ENCODE data around the gene KCNE4. TPM values are rescaled to one million over a fixed set of nuclear protein-coding genes. Genes with fewer than 3 reads are reported as not detected.

Gene KCNE4
- total and polyA plus RNA-seq, 9 donors: 2.8 to 8.0 (median 6.4) TPM

DNA sequence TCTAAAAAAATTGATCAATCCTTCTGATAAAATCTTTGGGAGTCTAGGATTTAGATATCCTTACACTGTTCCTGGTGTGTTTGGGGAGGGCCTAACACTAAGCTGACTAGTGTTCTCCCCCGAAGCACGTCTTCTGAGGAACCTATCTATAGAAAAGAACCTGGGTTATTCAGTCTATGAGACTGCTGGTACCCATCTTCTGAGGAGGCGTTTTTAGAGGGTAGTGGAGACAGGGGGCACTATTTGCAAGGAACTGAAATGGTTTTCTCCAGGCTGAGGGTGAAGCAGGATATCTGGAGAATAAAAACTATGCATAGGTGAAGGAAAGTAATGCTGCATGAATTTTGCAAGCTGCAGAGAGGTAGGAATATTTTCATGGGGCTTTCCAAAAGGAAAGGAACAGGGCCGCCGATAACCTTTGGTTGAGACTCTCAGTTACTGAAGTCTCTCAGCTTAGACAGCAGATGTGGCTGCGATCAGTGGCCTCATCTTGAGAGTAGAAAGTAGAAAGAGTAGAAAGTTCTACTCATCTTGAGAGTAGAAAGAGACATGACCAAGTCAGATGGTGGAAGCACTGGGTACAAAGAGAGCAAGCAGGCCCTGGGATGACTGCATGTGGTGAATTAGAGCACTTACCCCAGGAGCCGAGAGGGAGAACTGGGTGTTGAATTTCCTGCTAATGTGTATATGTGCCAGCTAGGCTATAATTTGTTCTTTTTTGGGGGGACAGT lies 31.8 kb upstream of the KCNE4 start:
- no peak overlapping the region for H3K4me3 ChIP-seq (ENCODE audit: low read length)
- no peaks in the 10 kb centered on the region for H3K36me3 ChIP-seq (ENCODE audit: control insufficient read depth, insufficient read depth, low read length)
- no peaks in the 10 kb centered on the region for H3K27me3 ChIP-seq (ENCODE audit: control insufficient read depth, insufficient read depth, low read length)
- no peaks in the 10 kb centered on the region for H3K9me3 ChIP-seq (replicated peaks; ENCODE audit: control insufficient read depth, low read depth, low read length)
- H3K27ac ChIP-seq (ENCODE audit: low read length): no peak overlapping the region
- no peaks in the 10 kb centered on the region for H3K4me1 ChIP-seq (ENCODE audit: control insufficient read depth, insufficient read depth, low read length)
- DNase-seq: no peak
- 90% methylated on average over 4 of the region's 7 CpGs for WGBS (ENCODE audit: insufficient coverage)

DNA sequence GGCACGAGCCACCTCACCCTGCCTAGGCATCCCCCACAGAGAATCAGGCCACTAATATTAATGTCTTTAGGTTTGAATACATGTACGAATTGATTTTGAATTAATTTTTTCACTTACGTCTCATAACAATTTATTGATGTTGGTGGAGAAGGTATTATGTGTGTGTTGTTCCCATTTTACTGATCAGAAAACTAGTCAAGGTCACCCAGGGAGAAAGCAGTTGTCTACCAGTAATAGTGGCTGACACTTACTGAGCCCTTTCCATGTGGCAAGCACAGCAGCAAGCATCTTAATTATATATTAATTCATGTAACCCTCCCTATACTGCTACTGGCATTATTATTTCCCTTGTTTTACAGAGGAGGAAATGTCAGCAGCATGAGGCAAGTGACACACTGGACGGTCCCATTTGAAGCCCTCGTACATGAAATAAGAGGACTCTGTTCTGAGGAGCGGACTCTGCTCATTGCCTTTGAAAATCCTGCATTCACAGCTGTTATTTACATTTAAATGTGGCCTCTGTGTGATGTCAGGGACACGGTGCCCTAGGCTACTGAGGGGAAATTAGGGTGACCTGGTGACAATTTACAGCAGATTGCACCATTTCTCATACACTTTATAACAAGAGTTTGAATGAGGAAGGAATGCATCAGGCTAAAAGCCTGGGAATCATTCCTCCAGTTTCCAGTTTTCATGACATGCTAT lies 30.9 kb upstream of the KCNE4 start:
- H3K4me1 ChIP-seq (ENCODE audit: control insufficient read depth, insufficient read depth, low read length): no peaks in the 10 kb centered on the region

DNA sequence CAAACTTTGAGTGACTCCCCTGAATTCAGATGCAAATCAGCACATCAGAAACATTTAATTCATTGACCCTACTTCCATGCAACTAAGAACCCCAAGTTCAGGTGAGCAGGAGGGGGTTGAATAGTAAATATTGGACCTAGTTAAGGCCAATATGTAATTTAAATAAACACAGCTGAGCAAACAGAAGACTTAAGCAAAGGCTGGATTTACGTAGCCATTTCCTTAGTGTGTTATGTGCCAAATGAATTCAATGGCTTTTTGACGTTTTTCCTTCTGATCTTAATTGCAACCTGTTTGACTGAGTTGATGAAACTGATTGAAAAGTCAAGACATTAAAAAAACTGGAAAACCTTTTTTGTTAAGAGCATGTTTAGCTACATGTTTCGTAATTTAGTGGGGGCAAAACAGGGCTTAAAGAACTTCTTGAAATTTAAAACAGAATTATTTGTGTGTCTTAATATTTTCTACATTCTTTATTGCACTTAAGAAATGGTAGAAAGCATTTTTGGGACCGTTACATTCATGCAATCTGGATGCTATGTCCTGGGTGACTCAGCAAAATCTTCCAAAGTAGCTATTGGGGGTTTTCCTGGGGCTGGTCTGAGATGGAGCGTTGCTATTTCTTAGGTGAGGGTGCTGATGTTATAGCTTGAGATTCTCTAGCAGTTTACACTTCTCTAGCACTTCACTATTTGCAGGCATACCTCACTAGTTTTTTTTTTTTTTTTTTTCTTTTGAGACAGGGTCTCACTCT lies 25.5 kb upstream of the KCNE4 start:
- H3K4me1 ChIP-seq (ENCODE audit: control insufficient read depth, insufficient read depth, low read length): no peaks in the 10 kb centered on the region
- no peaks in the 10 kb centered on the region for H3K9me3 ChIP-seq (replicated peaks; ENCODE audit: control insufficient read depth, low read depth, low read length)
- no peak overlapping the region for H3K27ac ChIP-seq (ENCODE audit: low read length)
- no peak overlapping the region for H3K4me3 ChIP-seq (ENCODE audit: low read length)
- no peaks in the 10 kb centered on the region for H3K36me3 ChIP-seq (ENCODE audit: control insufficient read depth, insufficient read depth, low read length)
- WGBS (ENCODE audit: insufficient coverage): no CpG with 5 or more reads among the region's 5 CpGs
- no peak for DNase-seq
- no peaks in the 10 kb centered on the region for H3K27me3 ChIP-seq (ENCODE audit: control insufficient read depth, insufficient read depth, low read length)

More for the DNA sequence above, 30.9 kb upstream of the KCNE4 start:
- no peaks in the 10 kb centered on the region for H3K9me3 ChIP-seq (replicated peaks; ENCODE audit: control insufficient read depth, low read depth, low read length)
- no peaks in the 10 kb centered on the region for H3K27me3 ChIP-seq (ENCODE audit: control insufficient read depth, insufficient read depth, low read length)
- no peak overlapping the region for H3K4me3 ChIP-seq (ENCODE audit: low read length)
- H3K36me3 ChIP-seq (ENCODE audit: control insufficient read depth, insufficient read depth, low read length): no peaks in the 10 kb centered on the region
- DNase-seq: no peak
- WGBS (ENCODE audit: insufficient coverage): 80% methylated on average over 1 of the region's 7 CpGs
- no peak overlapping the region for H3K27ac ChIP-seq (ENCODE audit: low read length)

DNA sequence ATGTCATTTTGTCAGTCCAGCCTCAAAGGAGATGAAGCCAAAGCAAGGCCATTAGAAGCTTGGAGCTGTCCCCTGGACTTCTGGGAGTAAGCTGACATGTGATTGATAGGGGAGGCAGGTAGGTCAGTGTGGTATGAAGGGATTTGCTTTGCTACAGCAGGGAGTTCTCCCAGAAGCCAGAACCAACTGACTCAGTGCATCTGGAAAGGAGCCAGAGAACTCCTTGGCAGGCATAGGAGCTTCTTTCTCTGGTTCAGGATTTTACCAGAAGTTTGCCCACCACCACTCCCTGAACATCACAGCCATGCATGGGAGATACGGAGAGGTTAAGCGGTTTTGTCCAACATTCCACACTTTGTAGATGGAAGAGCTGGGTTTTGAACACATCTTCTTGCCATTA lies 24.5 kb upstream of the KCNE4 start:
- Histone ChIP-seq H3K9me3 (replicated peaks; ENCODE audit: control insufficient read depth, low read depth, low read length) (peaks cover 8% of the 10 kb centered on the region), H3K36me3 (ENCODE audit: control insufficient read depth, insufficient read depth, low read length) (no peaks in the 10 kb centered on the region), H3K27me3 (ENCODE audit: control insufficient read depth, insufficient read depth, low read length) (no peaks in the 10 kb centered on the region), H3K4me1 (ENCODE audit: control insufficient read depth, insufficient read depth, low read length) (no peaks in the 10 kb centered on the region), H3K27ac (ENCODE audit: low read length) (no peak overlapping the region), H3K4me3 (ENCODE audit: low read length) (no peak overlapping the region)
- no peak for DNase-seq
- WGBS (ENCODE audit: insufficient coverage): no CpG with 5 or more reads among the region's 2 CpGs

DNA sequence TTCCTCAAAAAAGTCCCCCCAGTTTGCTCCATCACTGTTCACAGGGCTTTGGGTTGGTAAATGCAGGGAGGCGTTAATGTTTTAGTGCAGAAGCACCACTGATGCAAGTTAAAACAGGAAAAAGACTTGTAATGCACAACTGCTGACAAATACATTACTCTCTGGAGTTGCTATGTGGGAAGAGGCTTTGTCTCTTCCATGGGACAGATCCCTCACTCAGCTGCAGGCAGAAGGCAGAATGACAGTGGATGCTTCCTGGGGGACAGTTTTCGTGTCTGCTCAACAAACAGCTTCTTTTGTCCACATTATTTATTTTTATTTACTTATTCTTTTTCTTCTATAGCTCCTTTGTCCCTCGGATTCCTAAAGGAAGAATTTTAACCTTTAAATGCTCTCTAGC lies 22.7 kb upstream of the KCNE4 start:
- WGBS (ENCODE audit: insufficient coverage): no CpG with 5 or more reads among the region's 3 CpGs
- no peaks in the 10 kb centered on the region for H3K36me3 ChIP-seq (ENCODE audit: control insufficient read depth, insufficient read depth, low read length)
- DNase-seq: no peak
- H3K4me1 ChIP-seq (ENCODE audit: control insufficient read depth, insufficient read depth, low read length): no peaks in the 10 kb centered on the region
- no peak overlapping the region for H3K27ac ChIP-seq (ENCODE audit: low read length)
- peaks cover 8% of the 10 kb centered on the region for H3K9me3 ChIP-seq (replicated peaks; ENCODE audit: control insufficient read depth, low read depth, low read length)
- no peaks in the 10 kb centered on the region for H3K27me3 ChIP-seq (ENCODE audit: control insufficient read depth, insufficient read depth, low read length)
- no peak overlapping the region for H3K4me3 ChIP-seq (ENCODE audit: low read length)

DNA sequence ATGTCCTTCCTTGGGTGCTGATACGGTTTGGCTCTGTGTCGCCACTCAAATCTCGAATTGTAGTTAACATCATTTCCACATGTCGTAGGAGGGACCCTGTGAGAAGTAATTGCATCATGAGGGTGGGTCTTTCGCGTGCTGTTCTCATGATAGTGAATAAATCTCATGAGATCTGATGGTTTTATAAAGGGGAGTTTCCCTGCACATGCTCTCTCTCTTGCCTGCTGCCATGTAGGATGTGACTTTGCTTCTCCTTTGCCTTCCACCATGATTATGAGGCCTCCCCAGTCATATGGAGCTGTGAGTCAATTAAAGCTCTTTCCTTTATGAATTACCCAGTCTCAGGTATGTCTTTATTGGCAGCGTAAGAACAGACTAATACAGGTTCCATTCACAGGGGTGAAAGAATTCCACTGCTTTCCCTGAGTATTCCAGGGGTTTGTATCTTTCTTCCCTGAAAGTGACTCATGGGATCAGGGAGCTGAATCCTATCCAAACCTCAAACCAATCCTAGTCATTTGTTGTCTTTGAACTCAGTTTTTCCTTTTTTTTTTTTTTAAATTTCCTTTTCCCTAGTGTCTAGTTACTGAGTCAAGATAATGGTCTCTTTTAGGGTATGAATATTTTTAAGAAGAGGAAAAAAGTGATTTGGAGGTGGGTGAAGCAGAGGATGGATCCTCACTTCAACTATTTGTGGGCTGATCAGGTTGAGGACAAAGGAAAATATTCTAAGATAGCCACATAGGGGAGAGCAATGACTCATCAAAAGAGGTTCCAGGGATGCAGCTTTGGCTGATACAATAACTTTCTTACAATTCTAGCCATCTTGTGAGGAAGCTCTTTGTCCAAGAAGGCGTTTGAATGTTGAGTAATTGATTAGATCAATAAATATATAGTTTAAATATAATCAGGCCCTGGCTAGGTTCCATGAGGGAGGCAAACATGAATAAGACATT lies 19.5 kb upstream of the KCNE4 start:
- Histone ChIP-seq H3K36me3 (ENCODE audit: control insufficient read depth, insufficient read depth, low read length) (no peaks in the 10 kb centered on the region), H3K27ac (ENCODE audit: low read length) (no peak overlapping the region), H3K4me3 (ENCODE audit: low read length) (no peak overlapping the region), H3K27me3 (ENCODE audit: control insufficient read depth, insufficient read depth, low read length) (no peaks in the 10 kb centered on the region), H3K9me3 (replicated peaks; ENCODE audit: control insufficient read depth, low read depth, low read length) (peaks cover 8% of the 10 kb centered on the region), H3K4me1 (ENCODE audit: control insufficient read depth, insufficient read depth, low read length) (no peaks in the 10 kb centered on the region)
- no peak for DNase-seq
- no CpG with 5 or more reads among the region's 8 CpGs for WGBS (ENCODE audit: insufficient coverage)

DNA sequence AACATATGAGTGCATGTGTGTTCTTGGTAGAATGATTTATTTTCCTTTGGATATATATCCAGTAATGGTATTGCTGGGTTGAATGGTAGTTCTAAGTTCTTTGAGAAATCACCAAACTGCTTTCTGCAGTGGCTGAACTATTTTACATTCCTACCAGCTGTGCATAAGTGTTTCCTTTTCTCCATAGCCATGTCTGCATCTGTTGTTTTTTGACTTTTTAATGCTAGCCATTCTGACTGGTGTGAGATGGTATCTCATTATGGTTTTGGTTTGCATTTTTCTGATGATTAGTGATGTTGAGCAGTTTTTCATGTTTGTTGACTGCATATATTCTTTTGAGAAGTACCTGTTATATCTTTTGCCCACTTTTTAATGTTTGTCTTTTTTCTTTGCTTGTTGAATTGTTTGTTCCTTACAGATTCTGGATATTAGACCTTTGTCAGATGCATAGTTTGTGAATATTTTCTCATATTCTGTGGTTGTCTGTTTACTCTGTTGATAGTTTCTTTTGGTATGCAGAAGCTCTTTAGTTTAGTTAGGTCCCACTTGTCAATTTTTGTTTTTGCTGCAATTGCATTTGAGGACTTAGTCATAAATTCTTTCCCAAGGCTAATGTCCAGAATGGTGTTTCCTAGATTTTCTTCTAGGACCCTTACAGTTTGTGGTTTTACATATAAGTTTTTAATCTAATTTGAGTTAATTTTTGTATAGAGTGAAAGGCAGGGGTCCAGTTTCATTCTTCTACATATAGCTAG lies 17.6 kb upstream of the KCNE4 start:
- no peaks in the 10 kb centered on the region for H3K4me1 ChIP-seq (ENCODE audit: control insufficient read depth, insufficient read depth, low read length)

DNA sequence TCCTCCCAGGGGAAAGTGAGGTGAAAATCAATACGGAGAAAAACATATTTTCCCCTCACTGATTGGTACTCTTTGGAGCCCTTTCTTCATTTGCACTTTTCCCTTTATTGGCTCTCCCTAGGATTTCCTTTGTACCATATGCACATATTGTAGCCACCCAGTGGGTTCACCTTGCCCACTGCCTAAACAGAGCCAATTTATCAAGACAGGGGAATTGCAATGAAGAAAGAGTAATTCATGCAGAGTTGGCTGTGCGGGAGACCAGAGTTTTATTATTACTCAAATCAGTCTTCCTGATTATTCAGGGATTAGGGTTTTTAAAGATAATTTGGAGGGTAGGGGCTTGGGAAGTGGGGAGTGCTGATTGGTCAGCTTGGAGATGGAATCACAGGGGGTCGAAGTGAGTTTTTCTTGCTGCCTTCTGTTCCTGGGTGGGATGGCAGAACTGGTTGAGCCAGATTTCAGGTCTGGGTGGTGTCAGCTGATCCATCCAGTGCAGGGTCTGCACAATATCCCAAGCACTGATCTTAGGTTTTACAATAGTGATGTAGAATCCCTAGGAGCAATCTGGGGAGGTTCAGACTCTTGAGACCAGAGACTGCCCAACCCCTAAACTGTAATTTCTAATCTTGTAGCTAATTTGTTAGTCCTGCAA lies 15.1 kb upstream of the KCNE4 start:
- no peak for DNase-seq
- no peak overlapping the region for H3K27ac ChIP-seq (ENCODE audit: low read length)
- no peaks in the 10 kb centered on the region for H3K27me3 ChIP-seq (ENCODE audit: control insufficient read depth, insufficient read depth, low read length)
- H3K4me1 ChIP-seq (ENCODE audit: control insufficient read depth, insufficient read depth, low read length): peaks cover 2% of the 10 kb centered on the region
- H3K9me3 ChIP-seq (replicated peaks; ENCODE audit: control insufficient read depth, low read depth, low read length): peaks cover 5% of the 10 kb centered on the region
- H3K36me3 ChIP-seq (ENCODE audit: control insufficient read depth, insufficient read depth, low read length): no peaks in the 10 kb centered on the region
- H3K4me3 ChIP-seq (ENCODE audit: low read length): no peak overlapping the region
- WGBS (ENCODE audit: insufficient coverage): 50% methylated on average over 1 of the region's 3 CpGs

More for the DNA sequence above, 17.6 kb upstream of the KCNE4 start:
- no peaks in the 10 kb centered on the region for H3K27me3 ChIP-seq (ENCODE audit: control insufficient read depth, insufficient read depth, low read length)
- H3K9me3 ChIP-seq (replicated peaks; ENCODE audit: control insufficient read depth, low read depth, low read length): peaks cover 8% of the 10 kb centered on the region
- no peak for DNase-seq
- no peak overlapping the region for H3K27ac ChIP-seq (ENCODE audit: low read length)
- H3K4me3 ChIP-seq (ENCODE audit: low read length): no peak overlapping the region
- H3K36me3 ChIP-seq (ENCODE audit: control insufficient read depth, insufficient read depth, low read length): no peaks in the 10 kb centered on the region

DNA sequence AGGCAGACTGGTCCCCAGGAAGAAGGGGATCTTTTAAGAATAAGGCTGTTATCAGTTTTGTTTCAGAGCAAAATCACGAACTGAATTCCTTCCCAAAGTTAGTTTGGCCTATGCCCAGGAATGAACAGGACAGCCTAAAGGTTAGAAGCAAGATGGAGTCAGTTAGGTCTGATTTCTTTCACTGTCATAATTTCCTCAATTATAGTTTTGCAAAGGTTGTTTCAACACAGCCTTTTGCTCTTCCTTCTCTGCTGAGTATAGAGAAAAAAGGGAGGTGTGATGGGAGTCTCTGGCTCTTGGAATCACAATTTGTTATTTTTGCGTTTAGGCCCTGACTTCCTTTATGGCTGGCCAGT lies 14.6 kb upstream of the KCNE4 start:
- Histone ChIP-seq H3K27ac (ENCODE audit: low read length) (no peak overlapping the region), H3K4me3 (ENCODE audit: low read length) (no peak overlapping the region), H3K4me1 (ENCODE audit: control insufficient read depth, insufficient read depth, low read length) (peaks cover 2% of the 10 kb centered on the region), H3K27me3 (ENCODE audit: control insufficient read depth, insufficient read depth, low read length) (no peaks in the 10 kb centered on the region), H3K9me3 (replicated peaks; ENCODE audit: control insufficient read depth, low read depth, low read length) (no peaks in the 10 kb centered on the region), H3K36me3 (ENCODE audit: control insufficient read depth, insufficient read depth, low read length) (no peaks in the 10 kb centered on the region)
- WGBS (ENCODE audit: insufficient coverage): no CpG with 5 or more reads among the region's 2 CpGs
- DNase-seq: no peak

Data from muscle of leg (tissue), 11 donors.